ENCODE measurements around the gene RBM20.
"Not testable (repeated sequence)": the region's sequence is repeated elsewhere in the genome, so short reads cannot be mapped to it uniquely, and the experiment has no call there.

Gene RBM20

GRCh38 chr10:110858297-110858934 lies 214.3 kb downstream of the RBM20 start:
- DNase-seq (ENCODE audit: low read depth): no peak

GRCh38 chr10:110859206-110859972 lies 215.3 kb downstream of the RBM20 start:
- no peak for DNase-seq (ENCODE audit: low read depth)

- DNase-seq (ENCODE audit: low read depth): peak; percentile 35
Measured at GRCh38 chr10:110859973-110860376, 215.8 kb downstream of the RBM20 start.

- DNase-seq (ENCODE audit: low read depth): no peak
Measured at GRCh38 chr10:110860576-110861241, 216.6 kb downstream of the RBM20 start.

- no peak for DNase-seq (ENCODE audit: low read depth)
Measured at GRCh38 chr10:110861476-110861875, 217.3 kb downstream of the RBM20 start.

- no peak for DNase-seq (ENCODE audit: low read depth)
Measured at GRCh38 chr10:110861930-110862649, 218.0 kb downstream of the RBM20 start.

GRCh38 chr10:110862961-110863360 lies 218.8 kb downstream of the RBM20 start:
- DNase-seq (ENCODE audit: low read depth): no peak

- no peak for DNase-seq (ENCODE audit: low read depth)
Measured at GRCh38 chr10:110863361-110863760, 219.2 kb downstream of the RBM20 start.

GRCh38 chr10:110863956-110864355 lies 219.8 kb downstream of the RBM20 start:
- DNase-seq (ENCODE audit: low read depth): no peak

- DNase-seq (ENCODE audit: low read depth): no peak
Measured at GRCh38 chr10:110864662-110865140, 220.6 kb downstream of the RBM20 start.

- DNase-seq (ENCODE audit: low read depth): no peak
Measured at GRCh38 chr10:110865186-110865808, 221.2 kb downstream of the RBM20 start.

GRCh38 chr10:110865809-110866482 lies 221.8 kb downstream of the RBM20 start:
- no peak for DNase-seq (ENCODE audit: low read depth)

- DNase-seq (ENCODE audit: low read depth): not testable (repeated sequence)
Measured at GRCh38 chr10:110867011-110867806, 223.1 kb downstream of the RBM20 start.

- DNase-seq (ENCODE audit: low read depth): no peak
Measured at GRCh38 chr10:110867807-110868465, 223.8 kb downstream of the RBM20 start.

GRCh38 chr10:110868981-110869380 lies 224.8 kb downstream of the RBM20 start:
- DNase-seq (ENCODE audit: low read depth): no peak

- DNase-seq (ENCODE audit: low read depth): no peak
Measured at GRCh38 chr10:110870823-110871297, 226.7 kb downstream of the RBM20 start.

- DNase-seq (ENCODE audit: low read depth): peak; percentile 82
Measured at GRCh38 chr10:110871298-110872084, 227.4 kb downstream of the RBM20 start, which contains the start of gene PDCD4. TSS of gene PDCD4 (plus strand) at chr10:110871928. CDS start at chr10:110876028, 4,100 bp downstream.

GRCh38 chr10:110872145-110872983 lies 228.2 kb downstream of the RBM20 start:
- no peak for DNase-seq (ENCODE audit: low read depth)

Measured in non-pigmented ciliary epithelial cell (primary cell).